Ectodermal cell (in vitro differentiated cells): ENCODE results near the gene CEP350.
"Not testable (repeated sequence)": the region's sequence is repeated elsewhere in the genome, so short reads cannot be mapped to it uniquely, and the experiment has no call there.

Source experiments
- H3K27ac ChIP-seq: 2 replicates; pipeline ENCODE4 v1.7.0; 2013; ENCODE audit warnings: mild to moderate bottlenecking, low read depth, low read length; ENCODE audit not compliant: insufficient read depth, poor library complexity, severe bottlenecking
- H3K27me3 ChIP-seq: 2 replicates; pipeline ENCODE4 v1.7.0; 2013; ENCODE audit warnings: mild to moderate bottlenecking, low read length; ENCODE audit not compliant: insufficient read depth, control insufficient read depth, poor library complexity, severe bottlenecking
- H3K36me3 ChIP-seq: one replicate; pipeline ENCODE4 v1.7.0; 2013; ENCODE audit warnings: low read length; ENCODE audit not compliant: control insufficient read depth, insufficient read depth
- H3K4me1 ChIP-seq: one replicate; pipeline ENCODE4 v1.7.0; 2013; ENCODE audit warnings: low read length; ENCODE audit not compliant: control insufficient read depth, insufficient read depth
- H3K4me3 ChIP-seq: 2 replicates; pipeline ENCODE4 v1.7.0; 2013; ENCODE audit warnings: low read depth, low read length, control low read depth; ENCODE audit not compliant: insufficient read depth
- H3K9me3 ChIP-seq: 2 replicates; pipeline ENCODE4 v1.7.0; 2013; ENCODE audit warnings: mild to moderate bottlenecking, low read length, moderate library complexity; ENCODE audit not compliant: control insufficient read depth
- WGBS, 2 experiments: methylation state at CpG; one replicate each; pipeline ENCODE4 v1.1.7; 2013; ENCODE audit warnings: missing lambda C conversion rate in 2 of 2; 5-methylcytosine and 5-hydroxymethylcytosine counted together

CEP350 gene

GRCh38 chr1:179950651-179951050 lies 4.0 kb upstream of the CEP350 start:
- Histone ChIP-seq H3K27ac (no peak overlapping the region), H3K36me3 (no peaks in the 10 kb centered on the region), H3K4me1 (no peaks in the 10 kb centered on the region), H3K9me3 (no peaks in the 10 kb centered on the region), H3K27me3 (no peaks in the 10 kb centered on the region), H3K4me3 (no peak overlapping the region)
- WGBS, 2 experiments = 91 to 94% methylated on average over 7 of the region's 7 CpGs

- H3K9me3 ChIP-seq = no peaks in the 10 kb centered on the region
- H3K27ac ChIP-seq = no peak overlapping the region
- WGBS, 2 experiments = 96% methylated on average over 10 of the region's 10 CpGs
- no peaks in the 10 kb centered on the region for H3K36me3 ChIP-seq
- no peaks in the 10 kb centered on the region for H3K27me3 ChIP-seq
- H3K4me1 ChIP-seq = no peaks in the 10 kb centered on the region
- no peak overlapping the region for H3K4me3 ChIP-seq
Observed at GRCh38 chr1:179951383-179952144, 3.0 kb upstream of the CEP350 start.

GRCh38 chr1:179952186-179952585 lies 2.4 kb upstream of the CEP350 start:
- 92 to 95% methylated on average over 4 of the region's 4 CpGs for WGBS, 2 experiments
- no peaks in the 10 kb centered on the region for H3K9me3 ChIP-seq
- H3K27ac ChIP-seq = no peak overlapping the region
- no peaks in the 10 kb centered on the region for H3K4me1 ChIP-seq
- H3K4me3 ChIP-seq = no peak overlapping the region
- no peaks in the 10 kb centered on the region for H3K27me3 ChIP-seq
- H3K36me3 ChIP-seq = no peaks in the 10 kb centered on the region

GRCh38 chr1:179953974-179954492 lies 577 bp upstream of the CEP350 start:
- Histone ChIP-seq H3K36me3 (no peaks in the 10 kb centered on the region), H3K27me3 (no peaks in the 10 kb centered on the region), H3K27ac (peak overlapping the region; percentile 68), H3K9me3 (no peaks in the 10 kb centered on the region), H3K4me3 (peak overlapping the region; percentile 98), H3K4me1 (no peaks in the 10 kb centered on the region)
- 15 to 18% methylated on average over 19 of the region's 19 CpGs for WGBS, 2 experiments

GRCh38 chr1:179955287-179955680 lies 674 bp downstream of the CEP350 start:
- Histone ChIP-seq H3K36me3 (no peaks in the 10 kb centered on the region), H3K9me3 (no peaks in the 10 kb centered on the region), H3K4me1 (no peaks in the 10 kb centered on the region), H3K27me3 (no peaks in the 10 kb centered on the region), H3K4me3 (peak overlapping the region; percentile 98), H3K27ac (peak overlapping the region; percentile 65)
- WGBS, 2 experiments = 0 to 1% methylated on average over 10 of the region's 10 CpGs

GRCh38 chr1:179955731-179956130 lies 1.1 kb downstream of the CEP350 start:
- H3K27me3 ChIP-seq = no peaks in the 10 kb centered on the region
- no peak overlapping the region for H3K27ac ChIP-seq
- H3K4me1 ChIP-seq = no peaks in the 10 kb centered on the region
- peak overlapping the region; percentile 98 for H3K4me3 ChIP-seq
- 10 to 13% methylated on average over 3 of the region's 3 CpGs for WGBS, 2 experiments
- H3K36me3 ChIP-seq = no peaks in the 10 kb centered on the region
- no peaks in the 10 kb centered on the region for H3K9me3 ChIP-seq

- Histone ChIP-seq H3K27ac (no peak overlapping the region), H3K36me3 (no peaks in the 10 kb centered on the region), H3K4me3 (no peak overlapping the region), H3K9me3 (no peaks in the 10 kb centered on the region), H3K4me1 (no peaks in the 10 kb centered on the region), H3K27me3 (no peaks in the 10 kb centered on the region)
- WGBS, 2 experiments = 89 to 100% methylated on average over 3 of the region's 3 CpGs
Observed at GRCh38 chr1:179958359-179958758, 3.7 kb downstream of the CEP350 start.

GRCh38 chr1:179962168-179962567 lies 7.6 kb downstream of the CEP350 start:
- H3K27me3 ChIP-seq, H3K4me3 ChIP-seq, H3K9me3 ChIP-seq, H3K27ac ChIP-seq, H3K36me3 ChIP-seq, H3K4me1 ChIP-seq: not testable (repeated sequence)
- WGBS, 2 experiments = 97 to 98% methylated on average over 8 of the region's 8 CpGs

- Histone ChIP-seq H3K36me3 (no peaks in the 10 kb centered on the region), H3K9me3 (no peaks in the 10 kb centered on the region), H3K4me3 (no peak overlapping the region), H3K27me3 (no peaks in the 10 kb centered on the region), H3K4me1 (no peaks in the 10 kb centered on the region), H3K27ac (no peak overlapping the region)
Observed at GRCh38 chr1:179966551-179966950, 11.9 kb downstream of the CEP350 start.

GRCh38 chr1:179968284-179968993 lies 13.8 kb downstream of the CEP350 start:
- Histone ChIP-seq H3K9me3 (no peaks in the 10 kb centered on the region), H3K4me1 (no peaks in the 10 kb centered on the region), H3K36me3 (no peaks in the 10 kb centered on the region), H3K27ac (no peak overlapping the region), H3K4me3 (no peak overlapping the region), H3K27me3 (no peaks in the 10 kb centered on the region)
- 89 to 97% methylated on average over 6 of the region's 6 CpGs for WGBS, 2 experiments
